Fibroblast of mammary gland (primary cell): ENCODE measurements around the gene GALNT12.

Source experiments
- DNase-seq: peaks from one replicate; pipeline ENCODE4 v3.0.0-alpha.2; 2010; ENCODE audit warnings: low read depth
- H3K4me3 ChIP-seq: 2 replicates; pipeline ENCODE4 v1.5.1; 2011; ENCODE audit warnings: low read depth, mild to moderate bottlenecking, low read length, moderate library complexity; ENCODE audit not compliant: control insufficient read depth
- CTCF ChIP-seq: conservative IDR thresholded peaks from 2 replicates; pipeline ENCODE4 v1.5.1; 2011; ENCODE audit warnings: low read depth, low read length, inconsistent platforms; ENCODE audit not compliant: control insufficient read depth, insufficient read depth

The GALNT12 gene

GRCh38 chr9:98886691-98887229 is 79.3 kb downstream of the GALNT12 start:
- TF ChIP-seq CTCF: no peak
- no peak overlapping the region for H3K4me3 ChIP-seq
- no peak for DNase-seq

- no peak overlapping the region for H3K4me3 ChIP-seq
- no peak for TF ChIP-seq CTCF
- DNase-seq: peak; percentile 33
Measured at GRCh38 chr9:98887918-98888510, 80.5 kb downstream of the GALNT12 start.

GRCh38 chr9:98888801-98889421 is 81.4 kb downstream of the GALNT12 start:
- no peak for TF ChIP-seq CTCF
- DNase-seq: peak; percentile 59
- H3K4me3 ChIP-seq: no peak overlapping the region

- DNase-seq: no peak
- TF ChIP-seq CTCF: no peak
- H3K4me3 ChIP-seq: no peak overlapping the region
Measured at GRCh38 chr9:98890256-98890655, 82.8 kb downstream of the GALNT12 start.

GRCh38 chr9:98892288-98892687 is 84.8 kb downstream of the GALNT12 start:
- no peak for DNase-seq
- TF ChIP-seq CTCF: no peak
- no peak overlapping the region for H3K4me3 ChIP-seq

GRCh38 chr9:98892690-98893089 is 85.2 kb downstream of the GALNT12 start:
- TF ChIP-seq CTCF: no peak
- no peak for DNase-seq
- H3K4me3 ChIP-seq: no peak overlapping the region
